Fibroblast of lung (primary cell): ENCODE measurements around the gene GTF3C1. TPM values are rescaled to one million over a fixed set of nuclear protein-coding genes. Genes with fewer than 3 reads are reported as not detected.

ENCODE experiments used
- DNase-seq, 2 donors: peaks; one replicate each; pipeline versions ENCODE4 v3.0.0 to v3.0.0-alpha.2; 2010; ENCODE audit warnings: low read depth in 2 of 2
- H2AFZ ChIP-seq: 2 replicates; pipeline ENCODE4 v1.5.1; 2012; ENCODE audit warnings: low read length, control low read depth, inconsistent platforms
- H3K27ac ChIP-seq: 2 replicates; pipeline ENCODE4 v1.5.1; 2011; ENCODE audit warnings: low read length, control low read depth; ENCODE audit not compliant: insufficient read depth
- H3K27me3 ChIP-seq: 2 replicates; pipeline ENCODE4 v1.5.1; 2011; ENCODE audit warnings: mild to moderate bottlenecking, low read length; ENCODE audit not compliant: control insufficient read depth, insufficient read depth
- H3K36me3 ChIP-seq: 2 replicates; pipeline ENCODE4 v1.5.1; 2011; ENCODE audit warnings: low read length; ENCODE audit not compliant: control insufficient read depth, insufficient read depth
- H3K4me1 ChIP-seq: 2 replicates; pipeline ENCODE4 v1.5.1; 2011; ENCODE audit warnings: low read length; ENCODE audit not compliant: control insufficient read depth, insufficient read depth; ENCODE audit errors: extremely low read depth
- H3K4me2 ChIP-seq: 2 replicates; pipeline ENCODE4 v1.5.1; 2011; ENCODE audit warnings: low read length, control low read depth; ENCODE audit not compliant: insufficient read depth; ENCODE audit errors: extremely low read depth
- H3K4me3 ChIP-seq, 4 experiments: fragments of 200-600 bp in 1 of 4; sonication (generic) in 1 of 4; replicated peaks in 1 of 4; 2 replicates each; pipeline ENCODE4 v1.5.1; 2011 to 2016; ENCODE audit warnings: low read length in 4 of 4, low read depth in 3 of 4, mild to moderate bottlenecking in 3 of 4, control low read depth in 2 of 4, inconsistent platforms in 1 of 4, mixed read lengths in 1 of 4; ENCODE audit not compliant: insufficient read depth in 1 of 4; ENCODE audit errors: control extremely low read depth in 1 of 4
- H3K79me2 ChIP-seq: 2 replicates; pipeline ENCODE4 v1.5.1; 2012; ENCODE audit warnings: mild to moderate bottlenecking, low read length, inconsistent platforms; ENCODE audit not compliant: control insufficient read depth, insufficient read depth
- H3K9ac ChIP-seq: 2 replicates; pipeline ENCODE4 v1.5.1; 2011; ENCODE audit warnings: mild to moderate bottlenecking, low read length, control low read depth; ENCODE audit not compliant: insufficient read depth
- H3K9me3 ChIP-seq: 2 replicates; pipeline ENCODE4 v1.5.1; 2012; ENCODE audit warnings: low read depth, low read length; ENCODE audit not compliant: control insufficient read depth, insufficient read depth
- H4K20me1 ChIP-seq: 2 replicates; pipeline ENCODE4 v1.5.1; 2011; ENCODE audit warnings: low read length; ENCODE audit not compliant: control insufficient read depth, insufficient read depth; ENCODE audit errors: extremely low read depth
- CTCF ChIP-seq, 2 donors: IDR thresholded peaks in 1 of 2; conservative IDR thresholded peaks in 1 of 2; 1 replicate in 1 of 2; 2 replicates in 1 of 2; pipeline ENCODE4 v1.5.1; 2011 to 2012; ENCODE audit warnings: low read length in 2 of 2, control low read depth in 1 of 2, inconsistent platforms in 1 of 2, low read depth in 1 of 2, mild to moderate bottlenecking in 1 of 2
- EZH2 ChIP-seq: IDR thresholded peaks from 2 replicates; pipeline ENCODE4 v1.5.1; 2012; ENCODE audit warnings: low read length, control low read depth, mild to moderate bottlenecking; ENCODE audit errors: missing control alignments
- polyA plus RNA-seq, 2 donors: library from polyadenylated mRNA; depleted of rRNA in 1 of 2; stranded (reverse) in 1 of 2; unstranded in 1 of 2; fragments of >200 nt; gene quantifications; 2 replicates each; pipeline ENCODE4 v1.2.1, GENCODE V29; 2011 to 2012; ENCODE audit warnings: missing spikeins in 1 of 2
- total RNA-seq: library from RNA; depleted of rRNA; stranded (reverse); fragments of >200 nt; gene quantifications from 2 replicates; pipeline ENCODE4 v1.2.1, GENCODE V29; 2014

Gene GTF3C1
- total and polyA plus RNA-seq, 2 donors (not counting 1 experiment from before 2014, with no cell fraction given) = 20.1 to 75.3 TPM

GRCh38 chr16:27539120-27539519, 10.6 kb downstream of the GTF3C1 start:
- Histone ChIP-seq H3K9ac (no peak overlapping the region), H3K27me3 (no peaks in the 10 kb centered on the region), H3K9me3 (no peaks in the 10 kb centered on the region), H3K4me3 (no peak overlapping the region), H4K20me1 (no peaks in the 10 kb centered on the region), H3K27ac (no peak overlapping the region), H3K36me3 (peaks cover 35% of the 10 kb centered on the region), H3K79me2 (no peaks in the 10 kb centered on the region), H3K4me1 (no peaks in the 10 kb centered on the region), H2AFZ (no peak overlapping the region), H3K4me2 (no peak overlapping the region)
- TF ChIP-seq CTCF (conservative IDR thresholded peaks at IDR 0.05 in 1 of 2, IDR thresholded peaks at IDR 0.05 in 1 of 2; ENCODE audit: low read depth in 1 of 2, low read length in 2 of 2) (no peak), EZH2 (no peak)
- no peak for DNase-seq

GRCh38 chr16:27538528-27538927, 11.2 kb downstream of the GTF3C1 start:
- Histone ChIP-seq H3K36me3 (peaks cover 35% of the 10 kb centered on the region), H4K20me1 (no peaks in the 10 kb centered on the region)
- no peak for DNase-seq

GRCh38 chr16:27534256-27534655, 15.5 kb downstream of the GTF3C1 start:
- no peak for TF ChIP-seq EZH2
- TF ChIP-seq CTCF (conservative IDR thresholded peaks at IDR 0.05 in 1 of 2, IDR thresholded peaks at IDR 0.05 in 1 of 2; ENCODE audit: low read depth in 1 of 2, low read length in 2 of 2) = no peak
- Histone ChIP-seq H3K4me2 (no peak overlapping the region), H3K4me1 (peaks cover 4% of the 10 kb centered on the region), H4K20me1 (no peaks in the 10 kb centered on the region), H3K27ac (no peak overlapping the region), H2AFZ (no peak overlapping the region), H3K4me3 (no peak overlapping the region), H3K9me3 (no peaks in the 10 kb centered on the region), H3K9ac (no peak overlapping the region), H3K36me3 (peaks cover 34% of the 10 kb centered on the region), H3K27me3 (no peaks in the 10 kb centered on the region), H3K79me2 (no peaks in the 10 kb centered on the region)
- no peak for DNase-seq

More at GRCh38 chr16:27538528-27538927, 11.2 kb downstream of the GTF3C1 start:
- H3K27me3 ChIP-seq = no peaks in the 10 kb centered on the region
- H3K4me2 ChIP-seq = no peak overlapping the region
- H3K4me1 ChIP-seq = no peaks in the 10 kb centered on the region
- no peaks in the 10 kb centered on the region for H3K79me2 ChIP-seq
- no peak overlapping the region for H3K9ac ChIP-seq
- H3K9me3 ChIP-seq = no peaks in the 10 kb centered on the region
- H3K27ac ChIP-seq = no peak overlapping the region
- no peak for TF ChIP-seq CTCF (conservative IDR thresholded peaks at IDR 0.05 in 1 of 2, IDR thresholded peaks at IDR 0.05 in 1 of 2; ENCODE audit: low read depth in 1 of 2, low read length in 2 of 2)
- TF ChIP-seq EZH2 = no peak
- no peak overlapping the region for H3K4me3 ChIP-seq
- H2AFZ ChIP-seq = no peak overlapping the region
